HG02970 (cell line): Measurements from ENCODE around the gene RHEB.

Experiments
- ATAC-seq: cut with Tn5 transposase; IDR thresholded peaks from one replicate; pipeline ENCODE4 v1.9.1; 2021; ENCODE audit warnings: mild to moderate bottlenecking, moderate library complexity, moderate number of reproducible peaks; ENCODE audit not compliant: unreplicated experiment, low FRiP score

The RHEB gene, protein sequence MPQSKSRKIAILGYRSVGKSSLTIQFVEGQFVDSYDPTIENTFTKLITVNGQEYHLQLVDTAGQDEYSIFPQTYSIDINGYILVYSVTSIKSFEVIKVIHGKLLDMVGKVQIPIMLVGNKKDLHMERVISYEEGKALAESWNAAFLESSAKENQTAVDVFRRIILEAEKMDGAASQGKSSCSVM

DNA sequence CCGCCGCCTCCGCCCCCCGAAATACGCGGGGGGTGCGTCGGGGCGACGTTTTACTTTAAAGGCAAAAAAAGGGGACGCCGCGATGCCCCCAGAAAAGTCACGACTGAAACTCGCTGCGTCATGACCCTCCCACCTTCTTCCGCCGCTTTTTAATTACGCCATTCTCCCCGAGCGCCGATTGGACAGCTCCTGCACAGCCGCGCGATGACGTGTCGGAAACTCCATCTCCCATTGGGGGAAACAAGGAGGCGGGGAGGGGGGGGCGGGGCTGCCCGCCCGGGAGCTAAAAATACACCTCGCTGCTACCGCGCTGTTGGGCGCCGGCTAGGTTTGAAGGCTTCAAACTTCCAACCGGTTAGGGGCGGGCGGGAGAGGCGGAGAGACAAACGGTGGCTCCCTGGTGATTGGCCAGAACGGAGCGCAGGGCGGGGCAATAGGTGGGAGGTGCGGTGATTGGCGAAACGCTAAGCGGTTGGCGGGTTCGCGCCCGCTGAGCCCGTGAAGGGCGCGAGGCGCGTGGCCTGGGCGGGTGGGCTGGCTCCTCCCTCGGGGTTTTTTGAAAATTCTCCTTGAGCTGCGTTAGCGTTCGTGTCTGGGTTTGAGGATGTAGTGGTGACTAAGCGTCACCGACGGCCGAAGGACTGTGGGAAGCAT lies at the start of gene RHEB:
RHEB (minus strand) TSS at position 131 of the 654 bp plus-strand sequence. CDS start 384 bp downstream, outside the sequence.
- peak; percentile 70 for ATAC-seq

DNA sequence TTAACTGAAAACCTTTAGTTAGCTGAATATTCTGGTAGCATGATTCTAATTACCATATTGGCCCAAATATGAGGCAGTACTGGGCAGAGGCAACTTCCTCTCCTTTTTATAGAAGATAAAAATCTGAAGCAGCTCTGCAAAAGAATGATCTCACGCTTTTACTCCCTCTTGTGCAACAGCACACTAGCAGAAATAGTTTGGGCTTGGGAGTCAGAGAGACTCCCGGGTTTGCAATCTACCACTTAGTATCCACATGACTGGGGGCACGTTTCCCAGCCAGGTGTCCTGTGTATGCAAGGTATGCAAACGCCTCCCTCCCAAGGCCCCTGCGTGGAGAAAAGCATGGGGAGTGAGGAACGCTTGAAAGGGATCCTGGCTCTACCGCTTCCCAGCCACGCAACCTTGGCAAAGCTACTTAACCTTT lies 47.2 kb upstream of the RHEB start:
- no peak for ATAC-seq

DNA sequence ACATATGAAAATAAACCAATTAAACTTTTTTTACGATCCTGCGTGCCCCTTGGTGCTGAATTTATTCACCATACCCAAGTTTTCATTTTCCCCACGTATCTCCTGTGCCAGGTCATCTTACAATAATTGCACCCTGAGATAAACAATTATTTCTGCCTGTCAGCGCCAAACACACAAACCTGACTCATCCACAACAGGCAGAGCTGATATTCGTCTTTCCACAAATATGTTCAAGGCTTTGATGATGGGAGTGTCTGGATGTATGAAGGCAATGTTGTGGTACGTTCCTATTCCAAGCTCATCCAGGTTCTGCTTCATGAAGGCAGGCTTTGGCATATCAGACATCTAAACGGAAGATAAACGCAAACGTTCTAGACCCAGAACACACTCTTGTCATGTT lies 45.8 kb upstream of the RHEB start:
- ATAC-seq, result no peak

DNA sequence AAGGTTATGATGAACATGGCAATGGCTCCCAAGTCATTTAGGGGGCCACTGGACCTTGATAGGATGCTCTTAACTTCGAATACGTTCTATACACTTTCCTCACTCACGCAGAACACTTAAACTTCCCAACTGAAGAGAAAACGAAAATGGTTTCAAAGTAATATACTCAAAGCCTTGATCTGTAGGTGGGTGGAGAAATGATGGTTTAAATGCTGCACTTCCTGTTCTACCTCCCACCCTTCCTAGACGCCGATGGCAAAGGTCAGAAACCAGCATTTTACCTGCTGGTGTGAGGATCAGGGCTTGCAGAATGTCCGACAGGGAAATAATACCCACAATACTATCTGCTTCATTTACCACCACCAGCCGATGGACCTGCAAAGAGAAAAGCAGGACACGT lies 40.5 kb upstream of the RHEB start:
- ATAC-seq, result no peak

DNA sequence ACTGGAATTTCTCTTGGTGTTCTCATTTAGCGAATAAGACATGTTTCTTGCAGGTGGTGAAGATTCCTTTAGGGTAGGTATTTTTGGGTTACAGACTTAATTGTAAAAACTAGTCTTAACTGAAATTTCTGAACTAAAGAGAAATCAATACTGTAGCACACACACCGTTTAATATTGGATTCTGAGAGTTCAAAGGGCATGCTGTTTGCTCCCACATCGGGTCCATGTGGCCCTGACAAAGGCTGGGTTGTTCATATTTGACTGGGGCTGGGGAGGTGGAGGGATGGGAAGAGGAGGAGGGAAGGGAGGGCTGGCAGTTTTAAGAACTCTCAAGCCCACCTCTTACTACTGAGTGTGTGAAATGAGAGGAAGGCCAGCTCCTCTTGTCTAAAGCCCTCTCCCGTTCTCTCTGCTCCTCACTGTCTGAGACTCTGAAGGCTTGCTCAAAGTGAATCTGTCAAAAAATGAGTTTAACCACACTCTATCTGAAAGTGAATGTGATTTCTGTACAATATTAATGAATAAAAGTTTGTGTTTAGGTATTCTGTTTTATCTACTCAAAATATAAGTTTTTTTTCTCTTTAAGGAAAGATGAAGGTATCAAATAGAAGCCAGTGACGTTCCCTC lies 40.0 kb upstream of the RHEB start:
- ATAC-seq, result no peak

DNA sequence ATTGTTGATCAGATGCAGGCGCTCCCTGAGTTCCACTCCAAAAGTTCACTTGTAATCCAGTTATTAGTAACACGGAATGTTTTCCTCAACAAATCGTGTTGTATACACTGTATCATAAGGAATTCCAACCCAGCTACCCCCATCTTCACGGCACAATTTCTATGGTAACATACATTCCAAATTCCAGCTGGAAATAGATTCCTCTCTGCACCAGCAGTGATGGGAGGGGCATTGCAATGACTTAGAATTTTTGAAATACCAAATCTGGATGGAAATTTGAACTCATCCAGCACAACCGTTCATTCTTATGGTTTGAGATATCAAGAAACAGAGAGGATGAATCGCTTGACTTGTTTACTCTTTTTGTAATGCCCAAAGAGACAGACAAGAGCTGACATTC lies 38.9 kb upstream of the RHEB start:
- no peak for ATAC-seq

DNA sequence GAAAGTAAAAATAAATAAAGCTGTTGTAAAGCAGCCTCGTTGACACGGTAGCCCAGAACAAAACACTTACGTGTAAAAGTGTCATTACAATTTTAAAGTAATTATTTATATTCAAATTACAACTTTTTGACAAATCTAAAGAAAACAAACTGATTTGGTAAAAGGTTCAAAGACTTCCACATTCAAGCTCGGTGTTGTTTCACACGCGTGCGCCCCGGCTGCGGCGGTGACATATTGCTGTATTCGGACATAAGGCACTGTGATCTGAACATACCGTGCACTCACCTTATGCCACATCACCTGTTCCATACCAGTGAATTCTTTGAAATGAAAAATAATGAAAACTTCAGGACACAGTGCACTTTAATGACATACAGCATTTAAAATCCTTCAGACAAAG lies 36.9 kb upstream of the RHEB start:
- no peak for ATAC-seq

DNA sequence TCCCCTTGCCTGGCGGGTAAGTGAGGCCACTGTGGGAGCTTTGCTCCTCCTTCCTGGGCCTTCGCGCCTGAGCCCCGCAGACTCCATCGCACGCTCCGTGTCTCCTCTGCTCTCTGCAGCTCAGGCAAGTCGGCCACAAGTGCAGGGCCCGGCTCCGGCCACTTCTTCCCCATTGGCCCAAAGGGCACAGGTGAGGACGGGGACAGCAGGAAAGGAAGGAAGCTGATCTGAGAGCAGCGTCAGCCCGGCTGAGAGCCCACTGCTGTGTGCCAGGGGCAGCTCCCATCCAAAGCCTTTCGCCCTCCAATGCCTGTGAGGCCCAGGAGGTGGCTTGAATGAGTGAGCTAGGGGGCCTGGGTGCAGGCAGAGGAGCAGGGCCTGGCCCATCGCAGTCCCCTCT lies 33.7 kb upstream of the RHEB start:
- no peak for ATAC-seq

DNA sequence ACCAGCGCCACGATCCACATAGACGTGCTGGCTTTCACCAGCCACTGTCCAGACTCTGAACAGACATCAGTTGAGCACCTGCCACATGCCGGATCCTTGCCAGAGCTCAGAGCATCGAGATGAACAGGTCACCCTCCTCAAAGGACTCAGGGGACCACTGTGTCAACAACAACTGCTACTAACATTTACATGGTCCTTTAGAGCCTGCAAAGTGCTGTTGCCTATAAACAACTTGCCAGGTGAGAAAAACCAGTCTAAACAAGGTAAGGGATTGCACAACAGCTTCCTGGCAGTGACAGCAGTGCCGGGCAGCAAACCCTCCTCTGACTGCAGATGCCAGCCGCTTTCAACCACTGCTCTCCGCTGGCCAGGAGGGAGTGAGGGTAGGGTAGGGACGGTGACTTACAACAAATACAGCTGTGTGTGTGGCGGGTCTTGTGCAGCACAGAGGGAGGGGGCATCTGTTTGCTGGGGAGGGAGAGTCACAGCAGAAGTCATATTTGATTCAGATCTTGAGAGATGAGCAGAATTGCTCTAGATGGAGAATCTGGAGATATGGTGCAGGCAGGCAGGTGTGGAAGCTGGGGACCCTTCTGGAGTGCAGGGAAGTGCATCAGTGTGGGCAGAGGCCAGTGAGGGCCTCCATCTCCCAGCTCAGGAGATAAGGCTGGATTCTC lies 32.8 kb upstream of the RHEB start:
- ATAC-seq, result no peak

DNA sequence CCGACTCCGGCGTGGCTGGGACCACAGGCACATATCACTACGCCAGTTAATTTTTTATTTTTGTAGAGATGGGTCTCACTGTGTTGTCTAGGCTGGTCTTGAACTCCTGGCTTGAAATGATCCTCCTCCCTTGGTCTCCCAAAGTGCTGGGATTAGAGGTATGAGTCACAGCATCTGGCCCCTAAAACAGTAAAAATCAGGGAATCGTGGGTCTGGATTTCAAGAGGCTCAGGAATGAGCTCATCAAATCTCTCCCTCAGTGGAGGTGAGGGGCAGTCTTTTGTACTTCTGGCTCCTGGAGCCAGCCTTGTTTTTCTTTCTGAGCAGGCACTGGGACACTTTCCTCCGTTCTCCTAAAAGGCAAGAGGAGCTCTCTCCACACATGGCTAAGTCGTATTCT lies 32.1 kb upstream of the RHEB start:
- no peak for ATAC-seq

DNA sequence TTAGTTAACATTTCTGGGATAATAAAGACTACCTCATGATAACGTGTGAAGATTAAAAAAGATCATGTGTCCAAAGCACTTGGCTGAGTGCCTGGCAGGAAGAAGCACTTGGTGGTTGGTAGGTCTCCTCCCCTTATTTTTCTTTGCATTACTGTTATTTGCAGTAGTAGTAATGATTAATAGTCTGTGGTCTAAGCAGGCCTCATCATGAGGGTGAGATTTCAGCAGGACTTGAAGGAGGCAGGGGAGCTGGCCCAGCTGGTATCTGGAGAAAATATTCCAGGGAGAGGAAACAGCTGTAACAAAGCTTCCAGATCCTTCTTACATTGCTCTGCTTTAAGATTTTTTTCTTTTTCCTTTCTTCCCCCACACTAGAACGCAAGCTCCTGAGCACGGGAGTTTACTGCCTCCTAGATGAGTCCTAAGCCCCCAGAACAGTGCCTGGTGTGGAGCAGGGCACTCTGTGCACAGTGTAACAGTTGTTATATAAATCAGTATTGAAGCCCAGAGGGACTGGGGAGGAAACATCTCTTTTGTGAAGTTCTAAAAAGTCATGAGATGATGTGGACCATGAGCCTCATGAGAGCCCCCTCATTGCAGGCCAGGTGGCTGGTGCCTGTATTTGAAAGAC lies 31.1 kb upstream of the RHEB start:
- ATAC-seq, result no peak

DNA sequence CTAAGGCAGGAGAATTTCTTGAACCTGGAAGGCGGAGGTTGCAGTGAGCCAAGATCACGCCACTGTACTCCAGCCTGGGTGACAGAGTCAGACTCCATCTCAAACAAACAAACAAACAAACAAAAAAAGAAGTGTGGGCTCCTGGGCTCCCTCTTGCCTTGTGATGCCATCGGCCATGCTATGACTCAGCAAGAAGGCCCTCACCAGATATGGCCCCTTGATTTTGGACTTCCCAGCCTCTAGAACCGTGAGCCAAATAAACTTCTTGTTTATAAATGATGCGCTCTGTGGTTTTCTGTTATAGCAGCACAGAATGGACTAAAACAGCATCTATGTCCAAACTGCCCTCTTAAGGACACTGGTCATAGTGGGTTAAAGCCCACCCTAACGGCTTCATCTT lies 29.9 kb upstream of the RHEB start:
- no peak for ATAC-seq

DNA sequence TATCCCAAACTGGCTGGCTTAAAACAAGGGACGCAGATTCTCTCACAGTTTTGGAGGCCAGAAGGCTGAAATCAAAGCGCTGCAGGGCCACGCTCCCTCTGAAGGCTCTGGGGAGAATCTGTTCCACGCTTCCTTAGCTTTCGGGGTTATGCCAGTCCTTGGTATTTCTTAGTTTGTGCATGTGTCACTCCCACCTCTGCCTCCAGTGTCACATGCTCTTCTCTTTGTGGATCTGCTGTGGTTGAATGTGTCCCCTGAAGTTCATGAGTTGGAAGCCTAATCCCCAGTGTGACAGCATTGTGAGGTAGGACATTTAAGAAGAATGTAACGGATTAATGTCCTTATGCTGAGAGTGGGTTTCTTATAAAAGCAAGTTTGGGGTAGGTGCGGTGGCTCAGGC lies 29.4 kb upstream of the RHEB start:
- ATAC-seq, result no peak

DNA sequence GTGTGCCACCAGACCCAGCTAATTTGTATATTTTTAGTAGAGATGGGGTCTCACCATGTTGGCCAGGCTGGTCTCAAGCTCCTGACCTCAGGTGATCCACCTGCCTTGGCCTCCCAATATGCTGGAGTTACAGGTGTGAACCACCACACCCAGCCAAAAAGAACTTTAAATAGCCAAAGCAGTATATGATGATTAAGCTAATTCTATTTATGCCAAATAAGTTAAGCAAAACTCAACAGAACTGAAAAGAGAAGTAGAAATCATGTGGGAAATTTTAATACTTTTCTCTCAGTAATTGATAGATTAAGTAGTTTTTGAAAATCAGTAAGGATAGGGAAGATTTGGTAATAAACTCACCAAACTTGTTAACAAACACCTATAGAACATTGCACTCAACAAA lies 24.5 kb upstream of the RHEB start:
- ATAC-seq, result no peak

DNA sequence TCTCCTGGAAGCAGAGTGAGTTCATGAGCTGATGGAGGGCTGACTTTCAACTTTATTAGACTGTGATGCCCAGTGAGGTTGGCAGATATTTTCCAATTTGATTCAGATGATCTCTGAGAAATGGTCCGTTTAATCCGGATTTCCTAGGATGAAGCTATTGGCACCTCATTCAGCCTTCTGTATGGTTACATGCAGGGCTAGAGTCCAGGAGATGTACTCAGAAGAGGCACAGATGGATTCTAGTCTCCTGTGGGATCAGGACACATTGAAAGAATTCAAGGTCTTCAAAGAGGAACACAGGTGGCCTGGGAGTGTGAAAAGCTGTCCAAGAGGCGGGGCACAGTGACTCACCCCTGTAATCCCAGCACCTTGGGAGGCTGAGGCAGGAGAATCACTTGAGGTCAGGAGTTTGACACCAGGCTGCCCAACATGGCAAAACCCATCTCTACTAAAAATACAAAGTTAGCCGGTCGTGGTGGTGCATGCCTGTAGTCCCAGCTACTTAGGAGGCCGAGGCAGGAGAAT lies 23.0 kb upstream of the RHEB start:
- no peak for ATAC-seq

DNA sequence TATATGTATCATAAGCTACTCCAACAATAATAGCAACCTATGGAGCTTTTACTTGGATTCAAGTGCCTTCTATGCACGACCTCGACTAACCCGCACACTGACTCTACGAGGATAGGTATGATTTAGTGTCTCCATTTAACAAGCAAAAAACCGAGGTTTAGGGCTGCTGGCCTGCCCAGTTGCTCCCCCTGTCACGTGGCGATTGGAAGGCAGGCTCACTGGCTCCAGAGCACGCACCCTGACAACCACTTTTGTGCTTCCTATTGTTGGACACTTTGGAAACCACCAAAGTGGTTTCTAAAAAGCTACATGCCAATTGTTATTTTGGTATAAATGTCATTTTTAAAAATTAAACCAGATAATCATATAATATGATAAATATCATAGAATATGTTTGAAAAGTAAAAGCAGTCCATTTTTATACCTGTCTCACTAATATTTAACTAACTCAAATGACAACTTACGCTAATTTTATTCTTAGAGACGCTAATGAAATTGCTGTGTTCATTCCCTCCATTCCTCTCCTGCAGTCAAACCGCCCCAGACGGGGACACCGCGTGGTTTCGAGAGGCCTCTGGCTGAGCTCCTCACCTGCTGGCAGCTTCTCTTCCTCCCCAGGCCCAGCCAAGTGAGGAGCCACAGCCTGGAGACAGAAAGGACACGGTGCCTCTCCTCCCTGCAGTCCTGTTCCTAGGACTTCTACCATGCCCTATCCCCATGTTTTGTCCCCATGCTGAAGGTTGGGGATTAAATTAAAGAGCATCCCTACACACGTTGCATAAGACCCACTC lies 22.2 kb upstream of the RHEB start:
- ATAC-seq, result no peak

DNA sequence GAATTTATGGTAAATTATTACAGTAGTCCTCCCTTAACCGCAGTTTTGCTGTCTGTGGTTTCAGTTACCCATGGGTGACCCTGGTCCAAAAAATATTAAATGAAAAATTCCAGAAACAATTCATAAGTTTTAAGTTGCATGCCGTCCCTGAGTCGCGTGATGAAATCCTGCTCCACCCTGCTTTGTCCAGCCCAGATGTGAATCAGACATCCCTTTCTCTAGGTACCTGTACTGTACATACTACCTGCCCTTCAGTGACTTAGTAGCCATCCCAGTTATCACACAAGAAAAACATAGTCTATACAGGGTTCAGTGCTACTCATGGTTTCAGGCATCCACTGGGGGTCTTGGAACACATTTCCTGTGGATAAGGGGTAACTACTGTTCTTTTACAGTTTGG lies 20.5 kb upstream of the RHEB start:
- no peak for ATAC-seq

DNA sequence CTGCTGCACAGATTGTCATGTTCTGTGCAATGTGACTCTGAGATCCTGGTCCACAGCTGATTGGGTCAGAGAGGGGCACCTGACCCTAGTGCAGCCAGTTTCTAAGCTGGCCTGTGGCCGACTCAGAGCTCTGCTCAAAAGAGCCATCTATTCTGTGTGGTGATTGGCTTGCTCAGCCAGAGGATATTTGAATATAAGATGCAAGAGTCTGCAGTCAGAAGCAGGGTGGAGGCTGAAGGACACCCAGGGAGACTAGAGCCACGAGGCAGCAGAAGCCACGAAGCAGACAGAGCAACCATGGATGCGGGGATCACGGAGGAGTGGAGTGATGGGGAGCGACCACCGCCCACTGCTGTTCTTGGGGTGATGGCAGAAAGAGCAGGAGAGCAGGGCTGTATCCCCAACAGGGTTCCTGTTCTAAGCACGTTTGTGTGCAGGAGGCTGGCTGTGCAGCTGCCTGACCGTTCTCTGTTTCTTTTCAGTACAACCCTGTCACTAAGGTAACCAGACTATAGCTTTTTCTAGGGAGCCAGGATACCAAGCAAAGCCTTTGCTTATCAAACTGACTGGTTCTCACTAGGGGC lies 19.5 kb upstream of the RHEB start:
- no peak for ATAC-seq

DNA sequence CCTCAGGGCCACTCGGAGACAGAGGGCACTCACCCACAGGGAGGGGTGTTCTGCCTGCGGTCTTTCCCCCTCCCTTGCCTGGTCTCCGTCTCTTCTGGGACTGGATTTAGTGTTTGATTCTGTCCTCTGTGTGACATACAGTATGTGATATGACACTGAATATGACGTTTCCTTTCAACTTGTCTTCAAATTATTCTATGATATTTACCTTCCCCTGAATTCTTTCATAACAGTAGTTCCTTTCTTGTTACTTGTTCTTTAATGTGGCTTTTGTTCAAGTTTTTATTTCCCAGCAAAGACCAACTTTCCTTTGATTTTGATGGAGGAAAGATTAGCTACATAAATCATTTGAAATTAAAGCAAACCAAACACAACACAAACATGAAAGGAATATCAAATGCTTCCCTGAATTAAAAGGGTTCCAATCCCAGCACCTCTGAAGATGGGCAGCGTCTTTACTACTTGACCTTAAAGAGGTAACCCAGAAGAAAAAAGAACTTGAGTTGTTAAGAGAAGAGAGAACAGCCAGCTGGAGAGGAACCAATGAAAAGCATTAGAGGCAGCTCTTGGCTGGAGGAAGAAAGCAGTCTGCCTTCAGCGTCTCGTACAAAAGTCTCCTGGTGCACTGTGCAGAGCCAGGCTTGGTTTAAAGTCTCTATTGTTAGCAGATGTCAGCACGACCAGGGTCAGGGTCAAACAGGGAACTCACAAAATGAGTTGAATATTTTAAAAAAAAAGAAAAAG lies 18.3 kb upstream of the RHEB start:
- no peak for ATAC-seq
